ENCODE results near the gene TMEM72.

TMEM72 gene

DNA sequence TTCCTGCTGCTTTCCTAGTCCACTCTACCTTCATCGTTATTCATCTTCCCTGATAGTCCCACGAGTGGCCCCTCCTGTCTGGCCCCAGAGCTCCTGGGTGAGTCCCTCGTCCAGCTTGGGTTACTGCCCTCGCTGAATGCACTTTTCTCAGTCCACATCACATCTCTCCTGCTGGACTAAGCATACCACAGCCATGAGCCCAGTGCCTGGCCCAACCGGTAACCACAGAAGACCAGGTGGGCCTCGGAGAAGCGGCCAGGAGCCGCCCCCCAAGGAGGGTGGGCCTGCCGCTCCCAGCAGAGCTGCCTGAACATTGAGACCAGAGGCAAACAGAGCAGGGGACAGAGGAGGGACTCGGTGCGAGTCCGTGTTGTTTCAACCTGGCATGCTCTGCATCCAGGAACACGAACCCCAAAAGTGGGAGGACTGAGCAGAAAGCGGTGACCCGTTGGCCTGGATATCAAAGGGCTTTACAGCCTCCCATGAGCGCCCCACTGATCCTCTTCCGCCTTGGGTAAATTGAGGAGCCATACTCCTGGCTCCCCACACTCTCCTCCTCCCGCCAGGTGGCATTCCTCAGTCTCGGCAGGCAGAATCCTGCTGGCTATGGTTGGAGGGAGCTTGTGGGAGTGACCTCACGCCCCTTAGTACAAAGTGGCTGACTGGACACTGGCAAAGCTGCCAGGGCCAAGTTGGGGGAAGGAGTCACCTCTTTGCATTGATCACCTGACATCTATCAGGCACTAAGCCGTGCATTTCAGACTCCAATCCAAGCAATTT is 13.3 kb downstream of the TMEM72 start:
- ATAC-seq (ENCODE audit: insufficient read depth, low read depth) (no peak), DNase-seq (no peak)
- Histone ChIP-seq H3K27me3 (ENCODE audit: insufficient read depth, low read length, poor library complexity) (no peaks in the 10 kb centered on the region), H4K20me1 (ENCODE audit: insufficient read depth, low read length) (no peaks in the 10 kb centered on the region), H3K4me2 (ENCODE audit: insufficient read depth, low read length) (no peak overlapping the region), H3K27ac (ENCODE audit: low read length) (no peak overlapping the region), H3K4me3 (ENCODE audit: low read depth in 1 of 2, low read length in 2 of 2) (no peak overlapping the region), H3K4me1 (ENCODE audit: insufficient read depth, low read length) (no peaks in the 10 kb centered on the region), H3K79me2 (ENCODE audit: insufficient read depth, low read length) (no peaks in the 10 kb centered on the region), H3K9me3 (ENCODE audit: insufficient read depth, low read length, severe bottlenecking) (no peaks in the 10 kb centered on the region), H2AFZ (ENCODE audit: low read depth, low read length) (no peak overlapping the region), H3K9ac (ENCODE audit: low read depth, low read length) (no peak overlapping the region), H3K36me3 (ENCODE audit: insufficient read depth, low read length) (no peaks in the 10 kb centered on the region)
- TF ChIP-seq, protein P1, sequence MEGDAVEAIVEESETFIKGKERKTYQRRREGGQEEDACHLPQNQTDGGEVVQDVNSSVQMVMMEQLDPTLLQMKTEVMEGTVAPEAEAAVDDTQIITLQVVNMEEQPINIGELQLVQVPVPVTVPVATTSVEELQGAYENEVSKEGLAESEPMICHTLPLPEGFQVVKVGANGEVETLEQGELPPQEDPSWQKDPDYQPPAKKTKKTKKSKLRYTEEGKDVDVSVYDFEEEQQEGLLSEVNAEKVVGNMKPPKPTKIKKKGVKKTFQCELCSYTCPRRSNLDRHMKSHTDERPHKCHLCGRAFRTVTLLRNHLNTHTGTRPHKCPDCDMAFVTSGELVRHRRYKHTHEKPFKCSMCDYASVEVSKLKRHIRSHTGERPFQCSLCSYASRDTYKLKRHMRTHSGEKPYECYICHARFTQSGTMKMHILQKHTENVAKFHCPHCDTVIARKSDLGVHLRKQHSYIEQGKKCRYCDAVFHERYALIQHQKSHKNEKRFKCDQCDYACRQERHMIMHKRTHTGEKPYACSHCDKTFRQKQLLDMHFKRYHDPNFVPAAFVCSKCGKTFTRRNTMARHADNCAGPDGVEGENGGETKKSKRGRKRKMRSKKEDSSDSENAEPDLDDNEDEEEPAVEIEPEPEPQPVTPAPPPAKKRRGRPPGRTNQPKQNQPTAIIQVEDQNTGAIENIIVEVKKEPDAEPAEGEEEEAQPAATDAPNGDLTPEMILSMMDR (IDR thresholded peaks at IDR 0.05; ENCODE audit: borderline replicate concordance, extremely low read depth, low read length, poor library complexity, severe bottlenecking), result no peak
- no peak for TF ChIP-seq EZH2 (IDR thresholded peaks at IDR 0.05; ENCODE audit: borderline replicate concordance, low read depth, low read length, severe bottlenecking)

GRCh38 chr10:44925224-44925623 is 14.1 kb downstream of the TMEM72 start:
- Histone ChIP-seq H3K27me3 (ENCODE audit: insufficient read depth, low read length, poor library complexity) (no peaks in the 10 kb centered on the region), H3K36me3 (ENCODE audit: insufficient read depth, low read length) (no peaks in the 10 kb centered on the region), H2AFZ (ENCODE audit: low read depth, low read length) (no peak overlapping the region), H4K20me1 (ENCODE audit: insufficient read depth, low read length) (no peaks in the 10 kb centered on the region), H3K27ac (ENCODE audit: low read length) (no peak overlapping the region), H3K9ac (ENCODE audit: low read depth, low read length) (no peak overlapping the region), H3K79me2 (ENCODE audit: insufficient read depth, low read length) (no peaks in the 10 kb centered on the region), H3K4me1 (ENCODE audit: insufficient read depth, low read length) (no peaks in the 10 kb centered on the region), H3K9me3 (ENCODE audit: insufficient read depth, low read length, severe bottlenecking) (no peaks in the 10 kb centered on the region), H3K4me2 (ENCODE audit: insufficient read depth, low read length) (no peak overlapping the region), H3K4me3 (ENCODE audit: low read depth in 1 of 2, low read length in 2 of 2) (no peak overlapping the region)
- DNase-seq, result peak; percentile 64
- TF ChIP-seq, protein P1 (IDR thresholded peaks at IDR 0.05; ENCODE audit: borderline replicate concordance, extremely low read depth, low read length, poor library complexity, severe bottlenecking), result peak; percentile 82
- no peak for TF ChIP-seq EZH2 (IDR thresholded peaks at IDR 0.05; ENCODE audit: borderline replicate concordance, low read depth, low read length, severe bottlenecking)
- ATAC-seq (ENCODE audit: insufficient read depth, low read depth), result peak; percentile 78

DNA sequence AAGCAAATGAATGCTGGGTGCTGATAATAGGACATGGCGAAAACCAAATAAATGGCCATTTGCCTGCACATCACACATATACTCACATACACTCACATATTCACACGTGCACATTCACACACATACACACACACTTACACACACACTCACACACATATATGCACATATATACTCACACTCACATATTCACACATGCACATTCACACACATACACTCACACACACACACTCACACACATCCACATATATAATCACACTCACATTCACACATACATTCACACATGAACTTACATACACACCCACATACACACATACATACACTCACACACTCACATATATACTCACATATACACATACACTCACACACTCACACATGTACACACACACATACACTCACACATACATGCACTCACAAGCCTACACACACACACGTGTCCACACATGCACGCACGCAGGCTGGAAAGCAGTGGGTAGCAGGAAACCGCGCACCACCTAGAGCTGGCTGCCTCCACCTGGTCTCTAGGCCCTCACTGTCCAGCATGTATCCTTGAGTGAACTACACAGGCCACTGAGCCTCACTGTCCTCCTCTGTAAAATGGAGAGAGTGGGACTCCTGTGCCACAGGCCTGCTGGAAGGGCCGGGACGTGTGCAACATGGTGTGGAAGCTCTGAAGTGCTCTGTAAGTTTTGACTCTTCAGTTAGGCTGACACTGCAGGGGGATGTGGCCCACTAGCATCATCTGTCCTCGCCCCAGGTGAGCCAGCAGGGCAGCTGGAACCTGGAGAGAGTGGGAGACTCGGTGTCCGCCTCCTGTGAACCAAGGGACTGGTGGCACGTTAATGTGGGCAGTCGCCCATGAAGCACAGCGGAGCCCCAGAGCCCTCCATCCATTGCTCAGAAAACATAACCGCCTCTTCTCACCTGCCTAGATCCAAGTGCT is 14.9 kb downstream of the TMEM72 start:
- Histone ChIP-seq H3K27ac (ENCODE audit: low read length) (no peak overlapping the region), H2AFZ (ENCODE audit: low read depth, low read length) (no peak overlapping the region), H4K20me1 (ENCODE audit: insufficient read depth, low read length) (no peaks in the 10 kb centered on the region), H3K9me3 (ENCODE audit: insufficient read depth, low read length, severe bottlenecking) (no peaks in the 10 kb centered on the region), H3K4me1 (ENCODE audit: insufficient read depth, low read length) (no peaks in the 10 kb centered on the region), H3K36me3 (ENCODE audit: insufficient read depth, low read length) (no peaks in the 10 kb centered on the region), H3K9ac (ENCODE audit: low read depth, low read length) (no peak overlapping the region), H3K27me3 (ENCODE audit: insufficient read depth, low read length, poor library complexity) (no peaks in the 10 kb centered on the region), H3K4me2 (ENCODE audit: insufficient read depth, low read length) (no peak overlapping the region), H3K4me3 (ENCODE audit: low read depth in 1 of 2, low read length in 2 of 2) (no peak overlapping the region), H3K79me2 (ENCODE audit: insufficient read depth, low read length) (no peaks in the 10 kb centered on the region)
- TF ChIP-seq EZH2 (IDR thresholded peaks at IDR 0.05; ENCODE audit: borderline replicate concordance, low read depth, low read length, severe bottlenecking), result no peak
- TF ChIP-seq, protein P1 (IDR thresholded peaks at IDR 0.05; ENCODE audit: borderline replicate concordance, extremely low read depth, low read length, poor library complexity, severe bottlenecking), result no peak
- DNase-seq (no peak), ATAC-seq (ENCODE audit: insufficient read depth, low read depth) (no peak)

All from DND-41 (cell line).